Measurements from ENCODE around the gene FYTTD1.

FYTTD1 gene

GRCh38 chr3:197737749-197738462 is 11.8 kb upstream of the FYTTD1 start:
- DNase-seq (ENCODE audit: low spot score), result no peak

GRCh38 chr3:197742787-197743186 is 6.9 kb upstream of the FYTTD1 start:
- DNase-seq (ENCODE audit: low spot score), result no peak

GRCh38 chr3:197746209-197746608 is 3.5 kb upstream of the FYTTD1 start:
- no peak for DNase-seq (ENCODE audit: low spot score)

GRCh38 chr3:197746801-197747237 is 2.9 kb upstream of the FYTTD1 start:
- no peak for DNase-seq (ENCODE audit: low spot score)

- no peak for DNase-seq (ENCODE audit: low spot score)
Observed at GRCh38 chr3:197748597-197749314, 927 bp upstream of the FYTTD1 start.

GRCh38 chr3:197749315-197749600 is 425 bp upstream of the FYTTD1 start:
- peak; percentile 78 for DNase-seq (ENCODE audit: low spot score)

GRCh38 chr3:197750396-197750831 is 731 bp downstream of the FYTTD1 start:
- DNase-seq (ENCODE audit: low spot score), result peak; percentile 80

- peak; percentile 36 for DNase-seq (ENCODE audit: low spot score)
Observed at GRCh38 chr3:197750858-197751737, 1.4 kb downstream of the FYTTD1 start.

GRCh38 chr3:197752107-197752506 is 2.4 kb downstream of the FYTTD1 start:
- no peak for DNase-seq (ENCODE audit: low spot score)

- no peak for DNase-seq (ENCODE audit: low spot score)
Observed at GRCh38 chr3:197753263-197753662, 3.6 kb downstream of the FYTTD1 start.

- no peak for DNase-seq (ENCODE audit: low spot score)
Observed at GRCh38 chr3:197756704-197757103, 7.0 kb downstream of the FYTTD1 start.

- DNase-seq (ENCODE audit: low spot score), result peak; percentile 44
Observed at GRCh38 chr3:197758512-197758911, 8.8 kb downstream of the FYTTD1 start.

- no peak for DNase-seq (ENCODE audit: low spot score)
Observed at GRCh38 chr3:197761784-197762183, 12.1 kb downstream of the FYTTD1 start.

- DNase-seq (ENCODE audit: low spot score), result peak; percentile 71
Observed at GRCh38 chr3:197775317-197775716, 25.6 kb downstream of the FYTTD1 start.

GRCh38 chr3:197782230-197782629 is 32.5 kb downstream of the FYTTD1 start:
- DNase-seq (ENCODE audit: low spot score), result no peak

GRCh38 chr3:197784019-197784585 is 34.4 kb downstream of the FYTTD1 start:
- no peak for DNase-seq (ENCODE audit: low spot score)

- DNase-seq (ENCODE audit: low spot score), result no peak
Observed at GRCh38 chr3:197787412-197787811, 37.7 kb downstream of the FYTTD1 start.

GRCh38 chr3:197789309-197789708 is 39.6 kb downstream of the FYTTD1 start:
- DNase-seq (ENCODE audit: low spot score), result no peak

GRCh38 chr3:197790033-197790432 is 40.4 kb downstream of the FYTTD1 start:
- DNase-seq (ENCODE audit: low spot score), result no peak

GRCh38 chr3:197791113-197791891 is 41.6 kb downstream of the FYTTD1 start, which contains the start of gene LRCH3:
Gene LRCH3 (plus strand): TSS chr3:197791254. CDS start chr3:197791279, 25 bp downstream.
- peak; percentile 99 for DNase-seq (ENCODE audit: low spot score)

- DNase-seq (ENCODE audit: low spot score), result no peak
Observed at GRCh38 chr3:197791892-197792647, 42.4 kb downstream of the FYTTD1 start.
